ENCODE results near the gene GNL3L.
"Not testable (repeated sequence)": the region's sequence is repeated elsewhere in the genome, so short reads cannot be mapped to it uniquely, and the experiment has no call there.

The GNL3L gene

GRCh38 chrX:54529552-54530356 lies at the start of gene GNL3L:
GNL3L (plus strand) TSS chrX:54530219; CDS start chrX:54532567, 2,348 bp downstream.
- peak; percentile 51 for DNase-seq

- DNase-seq = no peak
These were observed 47.0 kb upstream of the GNL3L start for GRCh38 chrX:54482839-54483593.

DNA sequence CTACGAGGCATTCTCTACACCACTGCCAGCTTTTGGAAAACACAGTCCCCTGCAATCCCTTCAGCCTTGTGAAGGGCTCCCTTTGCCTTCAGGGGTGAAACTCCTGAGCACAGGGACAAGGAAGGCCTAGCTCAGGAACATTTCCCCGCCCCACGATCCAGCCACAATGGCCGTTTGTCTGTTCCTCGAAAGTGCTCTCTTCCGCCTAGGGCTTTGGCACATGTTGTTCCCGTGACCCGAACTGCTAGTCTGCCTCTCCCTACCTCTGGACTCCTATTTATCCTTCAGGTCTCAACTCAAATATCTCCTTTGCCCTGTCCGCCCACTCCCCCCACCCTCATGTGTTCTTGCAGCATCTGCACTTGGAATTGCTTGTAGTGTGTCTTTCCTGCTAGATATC lies 46.1 kb upstream of the GNL3L start:
- DNase-seq = no peak

- no peak for DNase-seq
These were observed 45.4 kb upstream of the GNL3L start for GRCh38 chrX:54484666-54485065.

GRCh38 chrX:54489819-54490218 lies 40.2 kb upstream of the GNL3L start:
- not testable (repeated sequence) for DNase-seq

DNA sequence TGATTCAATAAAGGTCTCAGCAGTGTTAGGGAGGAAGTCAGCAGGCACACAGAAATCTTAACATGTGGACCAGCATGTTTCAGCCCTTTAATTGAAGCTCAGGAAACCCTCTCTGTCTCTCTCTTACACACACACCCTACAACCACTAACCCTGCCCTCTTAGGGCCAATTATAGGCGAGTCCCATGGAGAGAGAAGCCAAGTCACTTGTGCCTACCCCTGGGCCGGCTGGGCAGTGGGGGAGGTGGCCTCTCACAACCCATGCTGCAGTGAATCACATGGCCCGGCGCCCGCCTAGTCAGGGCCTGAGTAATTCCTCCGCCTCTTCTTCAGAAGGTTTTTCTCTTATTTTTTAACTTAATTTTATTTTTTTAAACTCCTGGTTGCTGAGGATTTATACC lies 37.7 kb upstream of the GNL3L start:
- DNase-seq = no peak

DNA sequence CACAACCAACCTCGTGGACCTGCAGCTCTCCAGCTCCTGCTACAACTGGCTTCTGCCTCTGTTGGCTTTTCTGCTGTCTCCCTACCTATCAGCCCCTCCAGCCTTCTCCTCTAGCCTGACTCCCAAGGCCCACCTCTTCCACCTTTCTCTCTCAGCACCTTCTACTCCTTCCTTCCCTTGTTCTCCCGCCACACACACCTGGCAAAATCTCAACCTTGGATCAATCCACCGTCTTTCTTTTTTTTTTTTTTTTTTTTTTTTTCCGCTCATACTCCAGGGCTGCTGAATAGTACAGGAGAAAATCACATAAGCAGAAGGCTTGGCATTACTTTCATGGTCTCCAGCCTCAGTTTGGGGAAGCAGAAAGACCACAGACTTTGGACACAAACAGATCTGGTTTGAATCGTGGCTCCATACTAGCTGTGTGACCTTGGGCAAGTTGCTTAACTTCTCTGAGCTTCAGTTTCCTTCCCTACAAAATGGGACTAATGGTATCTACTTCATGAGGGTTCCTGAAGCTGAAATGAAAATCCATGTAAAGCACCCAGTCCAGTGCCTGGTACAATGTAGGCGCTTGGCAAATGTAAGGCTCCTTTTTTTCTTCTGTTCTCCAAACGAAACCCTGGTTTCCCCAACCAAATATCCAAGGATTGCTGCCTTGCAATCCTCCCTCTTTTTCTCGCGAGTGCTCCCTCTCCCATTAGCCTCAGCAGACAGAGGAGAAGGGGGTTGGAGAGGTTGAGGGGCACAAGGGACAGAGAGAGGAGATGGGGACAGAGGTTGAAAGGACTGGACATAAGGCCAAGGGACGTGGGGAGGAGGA lies 35.6 kb upstream of the GNL3L start:
- no peak for DNase-seq

DNA sequence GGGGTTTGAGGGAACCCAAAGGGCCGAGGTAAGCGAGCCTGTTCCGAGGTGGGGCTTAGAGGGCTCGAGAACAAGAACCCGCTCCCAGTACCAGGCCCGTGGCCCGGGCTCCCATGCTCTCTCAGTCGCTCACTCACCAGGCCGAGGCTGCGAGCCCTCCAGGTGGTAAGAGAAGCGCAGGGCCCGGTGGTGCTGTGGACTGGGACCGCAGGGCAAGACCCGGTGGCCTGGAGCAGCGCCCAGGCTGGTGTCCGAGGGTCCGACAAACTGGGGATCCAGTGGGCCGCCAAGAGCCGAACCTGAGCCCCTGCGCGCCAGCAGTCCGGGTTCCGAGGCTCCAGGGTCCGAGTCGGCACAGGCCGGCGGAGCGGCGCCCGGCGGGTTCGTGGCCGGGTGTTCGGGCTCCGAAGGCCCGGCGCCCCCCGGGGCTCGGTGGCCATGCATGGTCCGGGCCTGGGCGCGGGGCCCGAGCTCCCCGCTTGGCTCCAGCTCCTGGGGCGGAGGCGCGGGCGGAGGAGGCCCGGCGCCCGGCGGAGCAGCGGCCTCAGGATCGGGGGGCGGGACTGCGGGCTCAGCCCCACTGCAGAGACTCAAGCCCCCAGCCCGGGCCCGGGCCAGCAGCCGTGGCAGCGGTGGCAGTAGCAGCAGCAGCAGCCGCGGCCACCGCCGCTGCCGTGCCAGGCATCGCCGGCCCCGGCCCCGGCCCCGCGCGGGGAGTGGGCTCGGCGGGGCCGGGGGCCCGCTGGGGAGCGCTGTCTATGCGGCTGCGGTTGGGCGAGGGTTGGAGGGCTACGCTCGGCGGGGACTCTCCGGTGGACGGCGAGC lies 34.8 kb upstream of the GNL3L start:
- no peak for DNase-seq

DNA sequence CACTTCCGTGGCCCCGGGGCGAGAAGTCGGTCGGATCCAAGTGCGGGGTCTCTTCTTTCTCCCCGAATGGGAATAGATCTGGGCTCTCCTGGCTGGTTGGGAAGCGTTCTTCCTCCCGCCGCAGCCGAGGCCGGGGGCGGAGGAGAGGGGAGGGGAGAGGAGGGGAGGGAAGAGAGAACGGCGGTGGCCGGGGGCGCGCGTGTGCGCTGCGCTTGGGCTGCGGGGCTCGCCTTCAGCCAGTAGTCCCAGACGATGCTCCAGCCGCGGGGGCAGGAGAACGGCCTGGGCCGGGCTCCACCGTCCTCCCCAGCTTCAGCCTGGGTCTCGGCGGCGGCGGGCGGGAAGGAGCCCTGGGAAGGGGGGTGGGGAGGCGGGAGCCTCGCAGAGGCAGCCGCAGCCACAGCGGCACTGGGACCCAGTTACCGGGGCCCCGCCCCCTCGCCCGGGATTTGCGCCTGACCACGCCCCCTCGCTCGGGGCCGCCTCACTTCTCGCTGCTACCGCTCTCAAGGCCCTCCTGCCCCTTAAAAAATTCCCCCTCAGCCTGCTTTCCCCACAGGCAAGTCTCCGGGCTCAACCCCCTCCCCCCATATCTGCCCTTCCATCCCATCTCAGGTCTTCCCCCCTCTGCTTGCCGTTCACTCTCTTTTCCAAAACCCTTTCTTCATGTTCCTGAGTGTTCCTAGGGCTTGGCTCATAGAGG lies 34.1 kb upstream of the GNL3L start, which contains the start of gene FGD1:
FGD1 (minus strand) TSS at position 421 of the 703 bp plus-strand sequence. CDS start 802 bp downstream, outside the sequence.
- DNase-seq = no peak

- no peak for DNase-seq
These were observed 33.5 kb upstream of the GNL3L start for GRCh38 chrX:54496517-54496852.

DNA sequence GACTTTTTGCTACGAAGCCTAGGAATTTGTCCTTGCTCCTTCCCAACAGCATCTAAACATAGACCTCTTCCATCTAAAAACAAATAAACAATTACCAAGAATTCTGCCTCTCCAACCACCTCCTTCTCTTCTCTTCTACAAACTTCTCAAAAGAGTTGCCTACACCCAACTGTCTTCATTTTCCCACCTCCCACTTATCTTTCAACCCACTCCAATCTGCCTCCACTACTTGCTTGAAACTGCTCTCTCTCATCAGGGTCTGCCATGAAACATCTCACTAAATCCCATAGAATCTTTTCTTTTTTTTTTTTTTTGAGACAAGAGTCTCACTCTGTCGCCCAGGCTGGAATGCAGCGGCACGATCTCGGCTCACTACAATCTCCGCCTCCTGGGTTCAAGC lies 33.1 kb upstream of the GNL3L start:
- no peak for DNase-seq

GRCh38 chrX:54509400-54509799 lies 20.6 kb upstream of the GNL3L start:
- DNase-seq = no peak

DNA sequence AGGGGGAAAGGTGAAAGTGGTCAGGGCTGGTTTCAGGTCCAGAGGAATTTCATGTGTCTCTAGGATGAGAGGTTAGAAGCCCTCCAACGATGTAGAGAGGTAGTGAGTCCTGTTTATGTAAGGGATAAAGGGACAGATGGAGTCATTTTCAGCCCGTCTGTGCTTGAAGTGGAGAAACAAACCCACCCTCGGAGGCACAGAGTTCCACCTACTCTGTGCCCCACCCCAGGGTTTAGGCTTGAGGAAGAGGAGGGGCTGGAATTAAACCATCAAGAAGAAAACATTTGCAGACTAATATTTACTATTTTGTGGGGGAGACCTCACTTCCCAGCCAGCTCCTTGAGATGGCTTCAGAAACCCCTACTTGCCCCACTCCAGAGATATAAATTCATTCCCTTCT lies 868 bp upstream of the GNL3L start:
- DNase-seq = no peak

- DNase-seq = no peak
These were observed 410 bp downstream of the GNL3L start for GRCh38 chrX:54530357-54530900.

- DNase-seq = no peak
These were observed 4.3 kb downstream of the GNL3L start for GRCh38 chrX:54534271-54534670.

DNA sequence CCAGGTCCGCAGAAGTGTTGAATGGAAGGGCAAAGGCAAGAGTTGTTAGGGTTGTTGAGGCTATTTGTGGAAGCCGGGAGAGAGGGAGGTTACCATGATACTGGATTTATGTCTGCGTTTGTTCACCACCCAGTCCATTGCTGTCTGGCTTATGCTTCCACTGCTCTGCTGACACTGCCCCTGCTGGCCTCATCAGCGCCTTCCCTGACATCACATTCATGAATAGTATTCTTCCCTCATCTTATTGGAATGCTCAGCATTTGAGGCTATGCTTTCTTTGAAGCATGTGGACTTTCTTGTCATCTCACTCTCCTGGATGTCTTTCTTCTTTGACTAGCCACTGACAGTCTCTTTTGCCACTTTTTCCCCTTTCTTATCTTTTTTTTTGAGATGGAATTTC lies 10.3 kb downstream of the GNL3L start:
- no peak for DNase-seq

DNA sequence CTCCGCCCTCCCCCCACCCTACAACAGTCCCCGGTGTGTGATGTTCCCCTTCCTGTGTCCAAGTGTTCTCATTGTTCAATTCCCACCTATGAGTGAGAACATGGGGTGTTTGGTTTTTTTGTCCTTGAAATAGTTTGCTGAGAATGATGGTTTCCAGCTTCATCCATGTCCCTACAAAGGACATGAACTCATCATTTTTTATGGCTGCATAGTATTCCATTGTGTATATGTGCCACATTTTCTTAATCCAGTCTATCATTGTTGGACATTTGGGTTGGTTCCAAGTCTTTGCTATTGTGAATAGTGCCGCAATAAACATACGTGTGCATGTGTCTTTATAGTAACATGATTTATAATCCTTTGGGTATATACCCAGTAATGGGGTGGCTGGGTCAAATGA lies 12.2 kb downstream of the GNL3L start:
- DNase-seq = not testable (repeated sequence)

DNA sequence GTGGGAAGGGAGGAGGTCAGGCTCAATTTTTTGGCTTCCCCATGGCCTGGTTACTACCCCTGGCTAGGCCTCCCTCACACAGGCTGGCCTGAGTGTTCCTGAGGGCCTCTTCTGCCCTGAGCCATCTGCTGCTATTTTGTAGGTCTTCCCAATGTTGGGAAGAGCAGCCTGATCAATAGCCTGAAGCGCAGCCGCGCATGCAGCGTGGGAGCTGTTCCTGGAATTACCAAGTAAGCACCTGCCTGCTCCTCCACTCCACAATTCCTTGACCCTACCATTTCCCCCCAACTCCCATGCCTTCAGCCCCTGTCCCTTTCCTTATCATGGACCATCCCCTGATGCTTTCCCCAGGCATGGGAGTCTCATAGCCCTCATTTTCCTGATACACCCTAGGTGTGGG lies 20.8 kb downstream of the GNL3L start:
- DNase-seq = no peak

GRCh38 chrX:54551801-54552200 lies 21.8 kb downstream of the GNL3L start:
- no peak for DNase-seq

GRCh38 chrX:54555006-54555405 lies 25.0 kb downstream of the GNL3L start:
- not testable (repeated sequence) for DNase-seq

GRCh38 chrX:54560411-54560810 lies 30.4 kb downstream of the GNL3L start:
- DNase-seq = no peak

- no peak for DNase-seq
These were observed 31.6 kb downstream of the GNL3L start for GRCh38 chrX:54561622-54562021.
